Fibroblast of lung (primary cell): ENCODE results near the gene KIF16B.

ENCODE experiments used
- EZH2 ChIP-seq: IDR thresholded peaks from 2 replicates; pipeline ENCODE4 v1.5.1; 2012; ENCODE audit warnings: low read length, control low read depth, mild to moderate bottlenecking; ENCODE audit errors: missing control alignments
- TF ChIP-seq, protein P1 (sequence below), 2 donors: IDR thresholded peaks in 1 of 2; conservative IDR thresholded peaks in 1 of 2; 1 replicate in 1 of 2; 2 replicates in 1 of 2; pipeline ENCODE4 v1.5.1; 2011 to 2012; ENCODE audit warnings: low read length in 2 of 2, control low read depth in 1 of 2, inconsistent platforms in 1 of 2, low read depth in 1 of 2, mild to moderate bottlenecking in 1 of 2

GRCh38 chr20:16296931-16297330 is 276.3 kb downstream of the KIF16B start:
- TF ChIP-seq, protein P1, sequence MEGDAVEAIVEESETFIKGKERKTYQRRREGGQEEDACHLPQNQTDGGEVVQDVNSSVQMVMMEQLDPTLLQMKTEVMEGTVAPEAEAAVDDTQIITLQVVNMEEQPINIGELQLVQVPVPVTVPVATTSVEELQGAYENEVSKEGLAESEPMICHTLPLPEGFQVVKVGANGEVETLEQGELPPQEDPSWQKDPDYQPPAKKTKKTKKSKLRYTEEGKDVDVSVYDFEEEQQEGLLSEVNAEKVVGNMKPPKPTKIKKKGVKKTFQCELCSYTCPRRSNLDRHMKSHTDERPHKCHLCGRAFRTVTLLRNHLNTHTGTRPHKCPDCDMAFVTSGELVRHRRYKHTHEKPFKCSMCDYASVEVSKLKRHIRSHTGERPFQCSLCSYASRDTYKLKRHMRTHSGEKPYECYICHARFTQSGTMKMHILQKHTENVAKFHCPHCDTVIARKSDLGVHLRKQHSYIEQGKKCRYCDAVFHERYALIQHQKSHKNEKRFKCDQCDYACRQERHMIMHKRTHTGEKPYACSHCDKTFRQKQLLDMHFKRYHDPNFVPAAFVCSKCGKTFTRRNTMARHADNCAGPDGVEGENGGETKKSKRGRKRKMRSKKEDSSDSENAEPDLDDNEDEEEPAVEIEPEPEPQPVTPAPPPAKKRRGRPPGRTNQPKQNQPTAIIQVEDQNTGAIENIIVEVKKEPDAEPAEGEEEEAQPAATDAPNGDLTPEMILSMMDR (conservative IDR thresholded peaks at IDR 0.05 in 1 of 2, IDR thresholded peaks at IDR 0.05 in 1 of 2; ENCODE audit: low read depth in 1 of 2, low read length in 2 of 2), result no peak
- no peak for TF ChIP-seq EZH2
